Testis (tissue), 3 donors: ENCODE results near the gene MLYCD. TPM values are rescaled to one million over a fixed set of nuclear protein-coding genes. Genes with fewer than 3 reads are reported as not detected.

Experiments
- DNase-seq: peaks from one replicate; pipeline ENCODE4 v3.0.0-alpha.2; 2019
- H3K27ac ChIP-seq, 2 donors: fragments of 200-600 bp; sonication (generic); one replicate each; pipeline ENCODE4 v1.5.1; 2019
- H3K27me3 ChIP-seq: fragments of 200-600 bp; sonication (generic); one replicate; pipeline ENCODE4 v1.5.1; 2019
- H3K36me3 ChIP-seq: fragments of 200-600 bp; sonication (generic); one replicate; pipeline ENCODE4 v1.5.1; 2017; ENCODE audit warnings: low read depth; ENCODE audit errors: missing control alignments
- H3K4me1 ChIP-seq: fragments of 200-600 bp; sonication (generic); one replicate; pipeline ENCODE4 v1.5.1; 2019
- H3K4me3 ChIP-seq, 2 donors: fragments of 200-600 bp; sonication (generic); one replicate each; pipeline ENCODE4 v1.5.1; 2017 to 2019
- H3K9me3 ChIP-seq: fragments of 200-600 bp; sonication (generic); one replicate; pipeline ENCODE4 v1.5.1; 2017
- CTCF ChIP-seq, 3 experiments: fragments of 450-650 bp in 2 of 3; fragments of 200-600 bp in 1 of 3; sonication (generic) in 1 of 3; IDR thresholded peaks; one replicate each; pipeline ENCODE4 v1.5.1; 2016 to 2019; ENCODE audit warnings: antibody characterized with exemption in 3 of 3, mild to moderate bottlenecking in 2 of 3, moderate library complexity in 1 of 3
- POLR2A ChIP-seq: fragments of 450-650 bp; IDR thresholded peaks from one replicate; pipeline ENCODE4 v1.6.1; 2017; ENCODE audit warnings: antibody characterized with exemption, mild to moderate bottlenecking, moderate library complexity
- WGBS, 2 donors: methylation state at CpG; one replicate each; pipeline ENCODE4 v1.1.5; 2018; 5-methylcytosine and 5-hydroxymethylcytosine counted together
- intact Hi-C: fragments of 100-400 bp; cut with DNase I; formaldehyde crosslinking; loops from one replicate; pipeline ENCODE4 v1.15.1; 2023; ENCODE audit warnings: low total_unique reads
- polyA plus RNA-seq: library from polyadenylated mRNA; stranded (reverse); fragments of 350-450 nt; fragmentation: Illumina TruSeq; extraction: RNeasy Lipid Tissue Mini Kit (QIAGEN cat#74804); gene quantifications from one replicate; pipeline ENCODE4 v1.2.3, GENCODE V29; 2014; ENCODE audit warnings: low read depth, low replicate concordance; ENCODE audit not compliant: insufficient read depth
- total RNA-seq, 2 donors: library from RNA; depleted of rRNA; stranded (reverse); fragments of >200 nt; gene quantifications; one replicate each; pipeline ENCODE4 v1.2.3, GENCODE V29; 2016

MLYCD gene
- total and polyA plus RNA-seq, 3 donors from 2014 or later, result 4.5 to 22.1 (median 15.1) TPM

GRCh38 chr16:83966153-83966696 lies 67.3 kb downstream of the MLYCD start:
- Histone ChIP-seq H3K4me1 (no peaks in the 10 kb centered on the region), H3K4me3 (no peak overlapping the region), H3K27me3 (no peaks in the 10 kb centered on the region), H3K36me3 (no peaks in the 10 kb centered on the region), H3K9me3 (no peaks in the 10 kb centered on the region), H3K27ac (no peak overlapping the region)
- TF ChIP-seq CTCF (IDR thresholded peaks at IDR 0.05) (no peak), POLR2A (no peak)
- intact Hi-C loops, result loop anchor here (5.0 to 10.0 kb wide), 2 partner anchors 96 to 219 kb away; partner anchors contain the start of gene TAF1C
- DNase-seq, result no peak
- WGBS, 2 donors, result 91 to 96% methylated on average over 9 to 13 of the region's 13 CpGs

- no peaks in the 10 kb centered on the region for H3K4me1 ChIP-seq
- intact Hi-C loops, result loop anchor here (5.0 to 10.0 kb wide), 2 partner anchors 95 to 218 kb away; partner anchors contain the start of gene TAF1C
- H3K9me3 ChIP-seq, result no peaks in the 10 kb centered on the region
- no peaks in the 10 kb centered on the region for H3K27me3 ChIP-seq
- TF ChIP-seq POLR2A (no peak), CTCF (IDR thresholded peaks at IDR 0.05) (no peak)
- no peaks in the 10 kb centered on the region for H3K36me3 ChIP-seq
- WGBS, 2 donors, result 83 to 86% methylated on average over 2 of the region's 2 CpGs
- no peak overlapping the region for H3K4me3 ChIP-seq
- no peak overlapping the region for H3K27ac ChIP-seq
- no peak for DNase-seq
Measured at GRCh38 chr16:83967091-83967490, 68.2 kb downstream of the MLYCD start.

GRCh38 chr16:83967838-83968305 lies 69.0 kb downstream of the MLYCD start, which contains the start of gene NECAB2:
Gene NECAB2, plus strand, starts transcription at chr16:83968244. Its CDS starts 405 bp downstream, at chr16:83968649.
- Histone ChIP-seq H3K9me3 (no peaks in the 10 kb centered on the region), H3K27ac (no peak within 1 kb of the TSS), H3K4me1 (no peaks in the 10 kb centered on the region), H3K27me3 (no peaks in the 10 kb centered on the region), H3K4me3 (peak within 1 kb of the TSS in 1 of 2 donors; percentile 31), H3K36me3 (no peaks in the 10 kb centered on the region)
- peak; percentile 46 for DNase-seq
- intact Hi-C loops, result loop anchor here (5.0 to 10.0 kb wide), 2 partner anchors 94 to 217 kb away; partner anchors contain the start of gene TAF1C
- WGBS, 2 donors, result 6 to 8% methylated on average over 34 to 35 of the region's 35 CpGs
- TF ChIP-seq CTCF (IDR thresholded peaks at IDR 0.05) (peak in 2 of 3 experiments; percentile 54 to 71), POLR2A (no peak)

- Histone ChIP-seq H3K36me3 (no peaks in the 10 kb centered on the region), H3K9me3 (no peaks in the 10 kb centered on the region), H3K27me3 (no peaks in the 10 kb centered on the region), H3K27ac (no peak overlapping the region), H3K4me1 (no peaks in the 10 kb centered on the region), H3K4me3 (no peak overlapping the region)
- DNase-seq, result no peak
- intact Hi-C loops, result loop anchor here (5.0 to 10.0 kb wide), 2 partner anchors 94 to 216 kb away; partner anchors contain the start of gene TAF1C
- TF ChIP-seq POLR2A (no peak), CTCF (IDR thresholded peaks at IDR 0.05) (no peak)
- 1% methylated on average over 42 of the region's 87 CpGs; no CpG with 5 or more reads in 1 of the 2 donors for WGBS, 2 donors
Measured at GRCh38 chr16:83968306-83968851, 69.5 kb downstream of the MLYCD start.
